Right lobe of liver (tissue), 6 donors: ENCODE results near the gene SCAF8. TPM values are rescaled to one million over a fixed set of nuclear protein-coding genes. Genes with fewer than 3 reads are reported as not detected.
"Not testable (repeated sequence)": the region's sequence is repeated elsewhere in the genome, so short reads cannot be mapped to it uniquely, and the experiment has no call there.

Source experiments
- ATAC-seq, 4 donors: fragments of 200-7000 bp; cut with Tn5 transposase; one replicate each; pipeline ENCODE4 v1.9.1; 2020; ENCODE audit warnings: mild to moderate bottlenecking in 4 of 4, moderate library complexity in 4 of 4
- DNase-seq, 3 donors: peaks; one replicate each; pipeline ENCODE4 v3.0.0-alpha.2; 2020
- H3K27ac ChIP-seq, 3 donors: fragments of 200-600 bp; one replicate each; pipeline ENCODE4 v1.8.0; 2022
- H3K27me3 ChIP-seq, 2 donors: fragments of 200-600 bp; one replicate each; pipeline ENCODE4 v1.8.0; 2022
- H3K36me3 ChIP-seq, 4 donors: fragments of 200-600 bp; sonication (generic) in 1 of 4; one replicate each; pipeline versions ENCODE4 v1.5.1 to v1.8.0; 2017 to 2022; ENCODE audit warnings: control low read depth in 1 of 4
- H3K4me1 ChIP-seq, 4 donors: fragments of 200-600 bp; sonication (generic) in 1 of 4; one replicate each; pipeline versions ENCODE4 v1.5.1 to v1.8.0; 2017 to 2022; ENCODE audit warnings: control low read depth in 1 of 4
- H3K4me3 ChIP-seq, 3 donors: fragments of 200-600 bp; one replicate each; pipeline ENCODE4 v1.8.0; 2022
- H3K9me3 ChIP-seq, 4 donors: fragments of 200-600 bp; sonication (generic) in 1 of 4; one replicate each; pipeline versions ENCODE4 v1.5.1 to v1.8.0; 2017 to 2022; ENCODE audit warnings: control low read depth in 1 of 4
- CTCF ChIP-seq, 4 donors: fragments of 200-600 bp in 3 of 4; fragments of 450-650 bp in 1 of 4; IDR thresholded peaks; one replicate each; pipeline versions ENCODE4 v1.5.1 to v1.8.0; 2016 to 2022; ENCODE audit warnings: antibody characterized with exemption in 4 of 4, mild to moderate bottlenecking in 2 of 4
- POLR2A ChIP-seq: fragments of 450-650 bp; IDR thresholded peaks from one replicate; pipeline ENCODE4 v1.6.1; 2017; ENCODE audit warnings: antibody characterized with exemption, mild to moderate bottlenecking
- WGBS: methylation state at CpG from one replicate; pipeline ENCODE4 v1.1.6; 2018; ENCODE audit warnings: low coverage, low lambda C conversion rate; ENCODE audit not compliant: insufficient coverage; ENCODE audit errors: missing lambda C conversion rate; 5-methylcytosine and 5-hydroxymethylcytosine counted together
- intact Hi-C, 2 donors: fragments of 100-400 bp; cut with DNase I; formaldehyde crosslinking; loops; one replicate each; pipeline versions ENCODE4 v1.11.2 to v1.14.1; 2022
- total RNA-seq, 6 experiments: library from RNA; depleted of rRNA in 2 of 6; stranded (reverse); fragments of >200 nt in 2 of 6; fragmentation: NEBNext Ultra II Directional in 3 of 6; extraction: Animal tissue kit (Norgen Biotek cat#: 25700) in 3 of 6; gene quantifications; one replicate each; pipeline versions ENCODE4 v1.1.0 to v1.2.4, GENCODE V29; 2016 to 2023
- donor health status: DM: no; HTN: yes; CAD: no.
- donor health status: DM: no; HTN: no; CAD: no.
- donor health status: DM: no; HTN: no; CAD: no.
- donor health status: DM: no; HTN: yes; CAD: no.
- donor health status: DM: no; HTN: yes; CAD: no.

The SCAF8 gene
- total RNA-seq, 6 experiments from 2014 or later = 12.7 to 17.2 (median 14.3) TPM

GRCh38 chr6:154805288-154805911 is 72.2 kb downstream of the SCAF8 start:
- Histone ChIP-seq H3K9me3 (no peaks in the 10 kb centered on the region), H3K36me3 (peaks cover 0 to 58% (median 7%) of the 10 kb centered on the region in 4 donors), H3K4me3 (no peak overlapping the region), H3K27me3 (no peaks in the 10 kb centered on the region), H3K4me1 (no peaks in the 10 kb centered on the region), H3K27ac (no peak overlapping the region)
- no peak for DNase-seq
- peak; percentile 29 to 57 (median 56) for TF ChIP-seq CTCF (IDR thresholded peaks at IDR 0.05)
- no peak for TF ChIP-seq POLR2A
- ATAC-seq = peak; percentile 71 to 87 (median 80)
- WGBS = 25% methylated on average over 2 of the region's 2 CpGs
- intact Hi-C loops = no loop called here

- WGBS = 58% methylated on average over 3 of the region's 3 CpGs
- Histone ChIP-seq H3K27me3 (no peaks in the 10 kb centered on the region), H3K4me3 (no peak overlapping the region), H3K27ac (no peak overlapping the region), H3K36me3 (peaks cover 4 to 65% (median 9%) of the 10 kb centered on the region in 4 donors), H3K4me1 (no peaks in the 10 kb centered on the region), H3K9me3 (no peaks in the 10 kb centered on the region)
- no peak for DNase-seq
- TF ChIP-seq CTCF (IDR thresholded peaks at IDR 0.05) (no peak), POLR2A (no peak)
- ATAC-seq = no peak
- intact Hi-C loops = no loop called here
These were observed 73.6 kb downstream of the SCAF8 start for GRCh38 chr6:154806804-154807203.

- not testable (repeated sequence) for H3K9me3 ChIP-seq, ATAC-seq, H3K4me3 ChIP-seq, H3K27me3 ChIP-seq, H3K4me1 ChIP-seq, DNase-seq, H3K27ac ChIP-seq
- 94% methylated on average over 3 of the region's 3 CpGs for WGBS
- peaks cover 4 to 83% (median 25%) of the 10 kb centered on the region in 4 donors for H3K36me3 ChIP-seq
- intact Hi-C loops = loop anchor here in 1 of 2 donors (10.0 kb wide), 1 partner anchor 137 kb away; no protein-coding TSS in a partner anchor
These were observed 78.4 kb downstream of the SCAF8 start for GRCh38 chr6:154811663-154812062.

DNA sequence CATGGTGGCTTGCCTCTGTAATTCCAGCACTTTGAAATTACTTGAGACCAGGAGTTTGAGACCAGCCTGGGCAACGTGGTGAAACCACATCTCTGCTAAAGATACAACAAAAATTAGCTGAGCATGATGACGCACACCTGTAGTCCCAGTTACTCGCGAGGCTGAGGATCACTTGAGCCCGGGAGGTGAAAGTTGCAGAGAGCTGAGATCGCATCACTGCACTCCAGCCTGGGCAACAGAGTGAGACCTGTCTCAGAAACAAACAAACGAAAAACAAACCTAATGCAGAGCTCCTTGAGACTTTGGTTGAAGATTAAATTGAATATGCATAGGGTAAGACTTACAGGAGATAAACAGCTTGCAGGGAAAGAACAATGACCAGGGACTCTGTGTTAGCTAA is 80.8 kb downstream of the SCAF8 start:
- Histone ChIP-seq H3K4me3 (no peak overlapping the region), H3K4me1 (no peaks in the 10 kb centered on the region), H3K9me3 (no peaks in the 10 kb centered on the region), H3K27ac (no peak overlapping the region), H3K27me3 (no peaks in the 10 kb centered on the region), H3K36me3 (peaks cover 3 to 75% (median 25%) of the 10 kb centered on the region in 4 donors)
- intact Hi-C loops = loop anchor here in 1 of 2 donors (10.0 kb wide), 1 partner anchor 139 kb away; no protein-coding TSS in a partner anchor
- no peak for ATAC-seq
- no peak for DNase-seq
- TF ChIP-seq POLR2A (no peak), CTCF (IDR thresholded peaks at IDR 0.05) (no peak)
- 99% methylated on average over 6 of the region's 7 CpGs for WGBS

GRCh38 chr6:154815938-154816820 is 83.0 kb downstream of the SCAF8 start:
- H3K36me3 ChIP-seq = peaks cover 6 to 75% (median 27%) of the 10 kb centered on the region in 4 donors
- 70% methylated on average over 5 of the region's 5 CpGs for WGBS
- H3K9me3 ChIP-seq = no peaks in the 10 kb centered on the region
- ATAC-seq (no peak), DNase-seq (no peak)
- H3K27me3 ChIP-seq = no peaks in the 10 kb centered on the region
- TF ChIP-seq CTCF (IDR thresholded peaks at IDR 0.05) = no peak
- TF ChIP-seq POLR2A = no peak
- no peak overlapping the region for H3K4me3 ChIP-seq
- no peaks in the 10 kb centered on the region for H3K4me1 ChIP-seq
- H3K27ac ChIP-seq = no peak overlapping the region
- intact Hi-C loops = loop anchor here in 1 of 2 donors (10.0 kb wide), 1 partner anchor 141 kb away; no protein-coding TSS in a partner anchor
